CD4-positive, alpha-beta T cell treated with Interleukin-6 for 4 hours (primary cell): ENCODE results near the gene GREM1.

Experiments used
- DNase-seq: peaks from one replicate; pipeline ENCODE4 v3.0.0-alpha.2; 2020; ENCODE audit warnings: mixed read lengths

Gene GREM1

DNA sequence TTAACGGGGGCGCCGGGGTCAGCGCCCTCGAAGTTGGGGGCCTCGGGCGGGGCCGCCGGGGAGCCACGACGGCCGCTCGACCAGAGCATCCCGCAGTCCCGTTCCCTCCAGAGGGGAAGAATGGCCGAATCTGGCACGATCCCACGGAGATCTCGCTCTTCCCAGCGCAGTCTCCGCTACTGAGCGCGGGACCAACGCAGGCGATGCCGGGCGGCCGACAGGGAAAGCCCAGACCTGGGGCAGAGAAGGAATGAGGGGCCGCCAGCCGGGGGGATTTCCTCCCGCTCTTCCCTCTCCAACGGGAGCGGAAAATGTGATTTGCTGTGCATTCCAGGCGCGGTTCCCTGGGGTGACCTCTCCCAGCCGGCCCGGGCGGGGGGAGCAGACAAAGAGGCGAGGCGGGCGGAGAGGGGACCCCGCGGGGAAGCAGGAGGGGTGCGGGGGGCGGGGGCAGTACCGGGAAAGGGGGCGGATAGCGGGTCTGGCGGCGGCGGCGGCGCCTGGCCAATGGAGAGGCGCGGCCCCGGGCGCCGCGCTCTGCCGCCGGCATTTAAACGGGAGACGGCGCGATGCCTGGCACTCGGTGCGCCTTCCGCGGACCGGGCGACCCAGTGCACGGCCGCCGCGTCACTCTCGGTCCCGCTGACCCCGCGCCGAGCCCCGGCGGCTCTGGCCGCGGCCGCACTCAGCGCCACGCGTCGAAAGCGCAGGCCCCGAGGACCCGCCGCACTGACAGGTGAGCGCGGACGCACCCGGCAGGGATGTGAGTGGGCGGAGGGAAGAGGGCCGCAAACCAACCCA, at the start of gene GREM1:
Gene GREM1 (plus strand): TSS at position 579 of the 801 bp plus-strand sequence. CDS start 12,687 bp downstream, outside the sequence.
- DNase-seq, result no peak

DNA sequence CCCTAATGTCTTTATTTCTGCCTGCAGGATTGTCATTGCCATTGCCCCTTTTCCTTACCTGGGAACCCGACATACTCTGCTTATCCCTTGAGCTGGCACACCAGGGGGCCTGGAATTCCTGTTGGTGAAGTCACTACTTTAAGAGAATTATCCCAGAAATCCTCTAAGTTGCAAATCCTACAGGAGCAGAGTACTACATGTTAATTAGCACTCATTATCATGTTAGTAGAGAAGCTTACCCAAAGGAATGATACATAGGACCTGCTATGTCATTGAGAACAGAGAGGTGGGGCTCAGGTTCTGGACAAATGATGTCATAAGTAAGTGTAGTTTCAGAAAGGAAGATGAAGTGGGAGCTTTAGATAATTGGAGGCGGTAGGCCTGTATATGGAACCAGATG, 48.9 kb upstream of the GREM1 start:
- DNase-seq, result no peak

DNA sequence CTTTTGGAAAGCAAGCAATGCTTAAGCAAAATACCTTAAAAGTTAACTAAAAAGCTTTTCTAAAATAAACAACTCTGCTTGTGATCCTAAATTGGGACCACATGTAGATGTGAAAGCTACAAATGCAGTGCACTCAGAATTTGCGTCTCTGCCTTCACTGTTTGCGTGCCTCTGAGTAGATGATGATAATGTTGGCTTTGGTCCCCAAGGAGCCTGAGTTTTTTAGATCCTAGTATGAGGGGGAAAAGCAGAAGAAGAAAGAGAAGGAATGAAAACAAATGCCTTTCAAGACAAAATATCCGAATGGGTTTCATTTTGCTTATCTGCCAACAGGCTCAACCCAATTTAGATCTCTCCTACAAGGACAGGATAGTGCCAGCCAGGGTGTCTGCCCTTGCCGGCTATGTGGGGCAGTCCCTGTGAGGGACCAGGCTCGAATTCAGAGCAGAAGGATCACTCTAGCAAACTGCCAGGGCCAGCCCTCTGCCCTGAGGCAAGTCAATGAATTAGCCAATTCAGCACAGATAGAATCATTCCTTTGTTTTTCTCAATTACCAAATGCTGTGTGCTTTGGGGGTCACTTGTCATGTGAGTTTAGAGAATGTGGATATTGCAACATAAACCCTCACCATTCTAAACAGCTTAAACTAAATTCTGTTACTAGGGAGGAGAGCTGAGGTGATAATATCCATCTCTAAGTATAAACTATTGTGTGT, 47.8 kb upstream of the GREM1 start:
- no peak for DNase-seq

- DNase-seq, result no peak
Measured at GRCh38 chr15:32670623-32671022, 47.2 kb upstream of the GREM1 start.

DNA sequence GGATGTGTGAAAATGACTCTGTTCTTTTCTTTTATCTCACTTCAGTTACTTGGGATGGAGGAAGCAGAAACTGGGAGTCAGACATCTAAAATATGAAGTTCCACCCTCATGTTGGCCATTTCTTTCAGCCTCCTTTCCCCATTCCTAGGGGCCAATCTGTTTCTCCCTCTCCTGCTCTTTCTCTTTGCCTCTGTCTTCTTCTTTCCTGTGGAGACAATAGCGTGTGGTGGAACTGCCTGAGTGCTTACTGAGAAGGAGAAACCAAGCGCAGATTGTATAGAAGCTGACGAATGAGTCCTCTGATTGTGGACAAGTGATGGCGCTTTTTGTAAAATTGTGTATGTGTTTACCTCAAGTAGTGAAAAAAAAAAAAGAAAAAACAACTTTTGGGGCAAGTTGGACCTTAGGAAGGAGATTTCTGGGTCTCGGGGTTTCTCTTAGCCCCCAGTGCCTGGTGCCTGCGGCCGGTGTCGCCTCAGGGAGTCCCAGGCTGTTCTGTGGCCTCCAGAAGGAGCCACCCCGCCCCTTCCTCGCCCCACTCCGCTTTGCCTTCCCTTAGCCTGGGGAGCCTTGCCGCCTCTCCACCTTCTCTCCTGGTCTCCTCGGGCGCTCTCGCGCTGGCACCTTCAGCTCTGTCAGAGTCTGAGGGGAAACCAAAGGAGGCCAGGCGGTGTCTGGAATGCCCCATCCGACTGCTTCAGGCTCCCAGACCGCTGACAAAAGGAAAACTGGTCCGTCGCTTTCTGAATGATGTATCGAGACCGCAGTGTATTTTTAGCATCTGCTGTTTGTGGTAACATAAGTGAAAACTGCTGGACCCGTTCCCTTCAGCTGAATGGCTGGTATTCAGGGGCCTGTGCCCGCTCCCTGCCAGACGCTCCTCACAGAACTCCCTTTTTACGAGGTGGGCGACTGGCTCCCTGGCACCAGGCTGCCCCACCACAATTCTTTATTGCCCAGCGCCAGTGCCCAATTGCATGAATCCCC, 46.2 kb upstream of the GREM1 start:
- DNase-seq, result no peak

GRCh38 chr15:32674681-32675080, 43.1 kb upstream of the GREM1 start:
- no peak for DNase-seq

DNA sequence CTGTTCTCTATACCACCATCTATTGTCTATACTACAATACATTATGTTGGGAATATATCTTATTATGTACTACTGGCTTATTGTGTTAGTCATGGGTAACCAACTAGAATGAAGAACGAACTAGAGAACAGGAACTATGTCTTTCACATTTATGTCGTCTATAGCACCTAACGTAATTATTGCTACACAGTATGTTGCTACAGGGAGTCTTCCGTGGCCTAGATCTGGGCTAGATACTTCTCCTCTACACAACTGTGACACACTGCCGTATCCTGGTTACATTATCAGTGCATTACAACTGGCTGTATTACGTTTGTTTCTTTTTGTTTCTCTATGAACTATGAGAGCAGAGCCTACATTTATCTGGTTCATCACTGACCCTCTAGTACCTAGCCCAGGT, 42.3 kb upstream of the GREM1 start:
- no peak for DNase-seq

DNA sequence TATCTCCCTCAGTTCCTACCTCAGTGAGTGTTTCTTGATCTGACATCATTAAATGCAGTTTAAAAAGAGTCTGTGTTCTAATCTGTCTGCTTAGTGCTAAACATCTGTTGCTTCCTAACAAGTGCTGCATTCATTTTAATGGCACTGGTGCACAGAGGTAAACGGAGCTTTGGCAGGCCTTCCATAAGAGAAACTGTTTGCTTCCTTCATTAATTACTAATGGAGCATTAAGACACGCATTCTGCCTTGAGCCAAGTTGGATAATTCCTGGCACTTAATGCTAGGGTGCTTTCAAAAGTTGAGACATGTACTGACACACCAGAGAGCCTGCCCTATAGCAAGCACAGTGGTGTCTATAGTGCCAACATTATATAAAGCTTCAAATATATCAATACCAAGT, 41.6 kb upstream of the GREM1 start:
- DNase-seq, result no peak

- DNase-seq, result no peak
Measured at GRCh38 chr15:32677238-32677750, 40.5 kb upstream of the GREM1 start.

DNA sequence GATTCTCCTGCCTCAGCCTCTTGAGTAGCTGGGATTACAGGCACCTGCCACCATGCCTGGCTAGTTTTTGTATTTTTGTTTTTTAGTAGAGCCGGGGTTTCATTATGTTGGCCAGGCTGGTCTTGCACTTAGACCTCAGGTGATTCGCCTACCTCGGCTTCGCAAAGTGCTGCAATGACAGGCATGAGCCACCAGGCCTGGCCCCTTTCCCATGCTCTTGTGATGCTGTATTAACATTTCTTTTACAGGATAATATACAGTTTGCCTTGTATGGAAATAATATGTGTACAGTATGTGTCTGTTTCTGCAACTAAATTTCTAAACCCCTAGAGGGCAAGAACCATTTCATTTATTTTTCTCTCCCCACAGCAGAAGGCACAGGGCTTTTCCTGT, 38.5 kb upstream of the GREM1 start:
- DNase-seq, result no peak

GRCh38 chr15:32682569-32682968, 35.2 kb upstream of the GREM1 start:
- no peak for DNase-seq

DNA sequence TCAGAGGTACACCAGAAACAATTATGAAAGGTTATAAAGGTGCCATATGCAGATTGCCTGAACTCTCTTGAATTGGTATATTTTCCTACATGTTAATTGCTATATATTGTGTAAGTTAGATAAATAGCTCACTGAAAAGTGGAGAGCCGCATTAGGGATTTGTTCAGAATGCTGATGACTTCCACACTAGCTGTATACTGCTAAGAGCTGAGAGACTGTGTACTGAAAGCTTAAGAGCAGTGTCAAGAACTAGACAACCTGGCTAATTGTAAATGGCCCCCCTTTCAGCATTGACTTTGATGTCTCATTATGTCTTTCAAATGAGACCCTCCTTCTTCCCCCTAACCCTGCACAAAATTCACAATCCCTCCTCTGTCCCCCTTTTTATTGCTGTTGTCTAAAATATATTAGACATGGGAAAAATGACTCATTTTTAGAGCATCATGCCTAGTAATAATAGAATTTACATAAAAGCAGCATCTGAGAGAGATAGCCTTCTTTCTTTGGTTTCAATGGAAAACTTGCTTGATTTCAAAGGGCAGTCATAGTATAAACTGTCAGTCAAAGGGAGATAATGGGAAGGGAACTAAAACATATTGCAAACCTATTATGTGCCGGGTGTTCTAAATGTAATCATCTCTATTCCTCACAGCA, 34.7 kb upstream of the GREM1 start:
- DNase-seq, result no peak

- no peak for DNase-seq
Measured at GRCh38 chr15:32683906-32684584, 33.8 kb upstream of the GREM1 start.

- no peak for DNase-seq
Measured at GRCh38 chr15:32685576-32685975, 32.2 kb upstream of the GREM1 start.

DNA sequence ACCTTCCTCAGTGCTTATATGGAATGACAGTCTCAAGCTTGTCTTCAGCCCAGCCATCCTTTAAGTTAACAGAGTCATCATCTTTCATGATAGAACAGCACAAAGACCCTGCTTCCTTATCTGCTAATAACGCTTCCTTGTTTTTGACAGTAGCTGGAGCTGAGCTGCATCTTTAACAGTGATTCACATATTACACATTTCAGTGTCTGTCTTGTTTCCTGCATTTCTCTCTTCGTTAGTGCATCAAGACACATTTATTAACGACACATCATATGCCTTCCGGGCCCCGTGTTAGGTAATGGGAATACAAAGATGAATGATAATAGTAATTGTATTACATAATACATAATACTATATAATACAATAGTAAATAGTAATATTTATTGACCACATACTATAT, 30.2 kb upstream of the GREM1 start:
- no peak for DNase-seq

DNA sequence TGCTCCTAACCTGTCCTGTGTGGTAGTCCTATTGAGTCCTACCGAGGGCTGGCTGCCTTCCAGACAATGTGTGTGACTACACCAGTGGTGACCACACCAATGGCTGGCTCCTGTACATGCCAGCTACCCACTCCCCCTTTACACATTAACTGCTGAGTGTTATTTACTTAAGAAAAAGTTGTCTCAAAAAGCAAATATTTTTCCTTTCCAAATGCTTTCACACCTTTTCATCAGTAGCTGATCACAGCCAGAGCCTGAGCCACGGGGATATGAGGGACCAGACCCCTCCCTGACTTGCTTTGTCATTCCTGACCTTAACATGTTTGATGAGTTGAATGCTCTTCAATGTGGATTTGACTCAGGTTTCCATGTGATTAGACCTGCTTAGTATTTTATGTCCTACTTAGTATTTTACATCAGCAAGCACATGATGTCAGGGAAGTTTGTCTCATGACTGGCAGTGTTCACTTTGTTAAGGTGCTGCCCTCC, 29.6 kb upstream of the GREM1 start:
- no peak for DNase-seq

DNA sequence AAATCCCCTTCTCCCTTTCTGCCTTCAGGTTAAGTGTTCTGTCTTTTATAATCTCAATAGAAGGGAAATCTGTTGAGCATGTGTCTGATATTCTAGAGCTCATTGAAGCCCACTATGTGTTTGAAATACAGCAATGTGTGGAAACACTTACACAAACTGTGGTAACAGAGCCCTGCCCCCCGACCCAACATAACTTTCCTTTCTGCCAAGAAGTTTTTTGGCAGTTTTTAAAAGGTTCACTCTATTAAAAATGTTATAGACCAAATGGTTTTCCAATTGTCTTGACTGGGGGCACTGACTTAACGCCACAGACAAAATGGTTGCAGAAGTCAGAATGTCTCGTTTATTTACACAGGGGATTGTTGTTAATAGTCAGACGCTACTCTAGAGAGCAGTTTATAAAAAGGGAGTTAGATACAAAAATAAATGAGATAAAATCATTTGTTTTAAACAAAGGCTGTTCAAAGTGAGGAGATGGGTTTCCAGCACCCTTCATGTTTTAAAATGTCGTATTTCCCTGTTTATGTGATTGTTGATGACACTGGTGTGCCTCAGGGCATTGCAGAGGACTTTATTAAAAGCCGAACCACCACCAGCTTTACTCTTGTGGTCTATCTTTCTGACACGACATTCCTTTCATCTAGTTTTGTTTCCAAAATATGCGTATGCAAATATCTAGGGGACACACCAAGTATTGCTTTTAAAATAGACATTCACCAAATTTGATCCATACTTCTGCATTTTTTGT, 26.7 kb upstream of the GREM1 start:
- DNase-seq, result no peak

GRCh38 chr15:32691689-32692038, 26.1 kb upstream of the GREM1 start:
- no peak for DNase-seq

DNA sequence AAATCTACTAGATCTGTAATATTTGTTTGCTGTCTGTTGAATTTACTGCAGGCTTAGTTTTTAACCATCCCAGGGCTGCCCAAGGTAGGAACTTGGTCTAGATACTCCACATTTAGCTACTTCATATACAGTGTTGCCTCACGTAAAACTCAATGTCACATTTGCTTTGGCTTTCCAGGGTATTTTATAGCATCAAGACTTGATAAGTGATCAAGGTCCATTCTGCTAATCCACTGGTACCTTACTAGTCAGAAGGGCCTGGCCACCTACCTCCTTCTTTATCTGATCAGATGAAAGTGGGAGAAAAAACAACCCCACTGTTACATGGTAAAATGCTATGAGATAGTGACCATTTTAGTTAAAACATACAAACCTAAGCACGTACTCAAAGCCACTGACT, 25.5 kb upstream of the GREM1 start:
- no peak for DNase-seq

DNA sequence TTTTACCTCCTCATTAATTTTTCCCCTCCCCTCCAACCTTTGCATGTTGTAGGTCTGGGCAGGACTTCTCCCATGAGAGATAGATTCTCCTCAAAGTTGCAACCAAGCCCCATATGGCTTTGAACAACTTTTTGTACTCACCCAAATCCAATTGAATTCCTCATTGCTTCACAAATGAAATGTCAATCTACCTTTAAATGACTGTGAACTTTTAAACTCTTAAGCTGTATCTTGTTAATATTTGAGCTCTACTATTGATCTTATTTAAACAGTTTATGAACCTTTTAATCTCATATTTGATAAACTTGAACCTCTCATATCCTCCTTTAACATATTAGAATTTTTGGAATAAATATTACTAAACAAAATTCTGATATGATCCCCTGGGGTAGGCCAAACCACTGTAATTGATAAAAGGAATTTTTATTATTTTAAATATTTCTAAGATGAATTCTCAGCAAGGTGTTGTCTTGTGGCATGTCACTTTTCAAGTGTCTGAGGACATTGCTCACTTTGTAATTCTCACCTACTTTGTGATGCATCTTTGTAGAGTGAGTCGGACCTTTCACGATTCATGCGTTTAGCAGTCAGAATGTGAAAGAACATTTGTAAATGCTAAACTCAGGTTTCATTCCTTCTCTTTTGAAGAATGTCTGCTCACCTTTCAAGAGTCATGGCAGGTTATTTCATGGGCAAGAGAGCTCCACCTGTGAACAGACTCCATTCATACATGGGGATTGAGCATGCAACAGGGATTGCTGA, 23.4 kb upstream of the GREM1 start:
- DNase-seq, result no peak
